ENCODE measurements around the gene PDE11A.

DNA sequence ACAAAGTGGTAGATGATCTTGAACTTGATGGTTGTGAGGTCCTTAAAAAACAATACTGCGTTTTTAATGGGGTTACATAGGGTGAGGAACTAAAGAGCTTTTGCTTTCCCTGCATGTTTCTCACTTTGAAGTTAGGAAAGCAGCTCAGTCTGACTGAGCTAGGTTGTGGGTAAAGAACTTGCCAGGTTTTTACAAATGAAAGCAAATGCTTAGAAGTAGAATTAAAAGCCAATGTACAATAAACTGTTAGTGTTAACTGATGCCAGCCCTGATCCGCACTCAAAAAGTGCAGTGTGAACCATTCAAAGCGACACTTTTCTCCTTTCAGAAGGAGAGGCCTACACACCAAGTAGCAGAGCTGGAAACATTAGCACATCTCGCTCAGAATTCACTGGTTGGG is 409.7 kb downstream of the PDE11A start:
- TF ChIP-seq, protein P1, sequence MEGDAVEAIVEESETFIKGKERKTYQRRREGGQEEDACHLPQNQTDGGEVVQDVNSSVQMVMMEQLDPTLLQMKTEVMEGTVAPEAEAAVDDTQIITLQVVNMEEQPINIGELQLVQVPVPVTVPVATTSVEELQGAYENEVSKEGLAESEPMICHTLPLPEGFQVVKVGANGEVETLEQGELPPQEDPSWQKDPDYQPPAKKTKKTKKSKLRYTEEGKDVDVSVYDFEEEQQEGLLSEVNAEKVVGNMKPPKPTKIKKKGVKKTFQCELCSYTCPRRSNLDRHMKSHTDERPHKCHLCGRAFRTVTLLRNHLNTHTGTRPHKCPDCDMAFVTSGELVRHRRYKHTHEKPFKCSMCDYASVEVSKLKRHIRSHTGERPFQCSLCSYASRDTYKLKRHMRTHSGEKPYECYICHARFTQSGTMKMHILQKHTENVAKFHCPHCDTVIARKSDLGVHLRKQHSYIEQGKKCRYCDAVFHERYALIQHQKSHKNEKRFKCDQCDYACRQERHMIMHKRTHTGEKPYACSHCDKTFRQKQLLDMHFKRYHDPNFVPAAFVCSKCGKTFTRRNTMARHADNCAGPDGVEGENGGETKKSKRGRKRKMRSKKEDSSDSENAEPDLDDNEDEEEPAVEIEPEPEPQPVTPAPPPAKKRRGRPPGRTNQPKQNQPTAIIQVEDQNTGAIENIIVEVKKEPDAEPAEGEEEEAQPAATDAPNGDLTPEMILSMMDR (IDR thresholded peaks at IDR 0.05): no peak
- no peak for TF ChIP-seq POLR2A (IDR thresholded peaks at IDR 0.05)
- TF ChIP-seq POLR2AphosphoS5 (IDR thresholded peaks at IDR 0.05): no peak
- no peak for TF ChIP-seq EP300 (IDR thresholded peaks at IDR 0.05; ENCODE audit: low read depth)

All from transverse colon (tissue), 4 donors.